MM.1S (cell line): ENCODE data around the gene SLC35B1.

Source experiments
- DNase-seq: peaks from one replicate; pipeline ENCODE4 v3.0.0-alpha.2; 2015
- H2AFZ ChIP-seq: fragments of 300-600 bp; sonication (generic); 2 replicates; pipeline ENCODE4 v1.6.0; 2016; ENCODE audit warnings: antibody characterized with exemption, low read length
- H3F3A ChIP-seq: fragments of 300-600 bp; sonication (generic); 2 replicates; pipeline ENCODE4 v1.6.1; 2016; ENCODE audit warnings: mild to moderate bottlenecking, antibody characterized with exemption, low read length, moderate library complexity, mixed read lengths; ENCODE audit not compliant: insufficient read depth
- H3K27ac ChIP-seq: fragments of 300-600 bp; sonication (generic); 2 replicates; pipeline ENCODE4 v1.5.1; 2016; ENCODE audit warnings: mild to moderate bottlenecking, low read length
- H3K27me3 ChIP-seq: fragments of 300-600 bp; sonication (generic); replicated peaks from 2 replicates; pipeline ENCODE4 v1.6.0; 2016; ENCODE audit warnings: low read length; ENCODE audit not compliant: insufficient read depth
- H3K36me3 ChIP-seq: fragments of 300-600 bp; sonication (generic); replicated peaks from 2 replicates; pipeline ENCODE4 v1.6.1; 2016; ENCODE audit warnings: mild to moderate bottlenecking, low read length, mixed read lengths; ENCODE audit not compliant: insufficient read depth
- H3K4me1 ChIP-seq: fragments of 300-600 bp; sonication (generic); 2 replicates; pipeline ENCODE4 v1.6.1; 2016; ENCODE audit warnings: low read length, mixed read lengths
- H3K4me2 ChIP-seq: fragments of 300-600 bp; sonication (generic); 2 replicates; pipeline ENCODE4 v1.6.0; 2016; ENCODE audit warnings: low read depth, low read length
- H3K4me3 ChIP-seq: fragments of 300-600 bp; sonication (generic); 2 replicates; pipeline ENCODE4 v1.5.1; 2016; ENCODE audit warnings: low read length, mixed read lengths
- H3K79me2 ChIP-seq: fragments of 300-600 bp; sonication (generic); 2 replicates; pipeline ENCODE4 v1.6.1; 2016; ENCODE audit warnings: mixed run types, low read length, mixed read lengths
- H3K9ac ChIP-seq: fragments of 300-600 bp; sonication (generic); 2 replicates; pipeline ENCODE4 v1.6.1; 2016; ENCODE audit warnings: low read length, mixed read lengths
- H3K9me2 ChIP-seq: fragments of 300-600 bp; sonication (generic); replicated peaks from 2 replicates; pipeline ENCODE4 v1.6.1; 2016; ENCODE audit warnings: mild to moderate bottlenecking, low read length, mixed read lengths; ENCODE audit not compliant: insufficient read depth
- H3K9me3 ChIP-seq: fragments of 300-600 bp; sonication (generic); replicated peaks from 2 replicates; pipeline ENCODE4 v1.6.1; 2016; ENCODE audit warnings: mild to moderate bottlenecking, low read length, mixed read lengths; ENCODE audit not compliant: insufficient read depth
- H4K20me1 ChIP-seq: fragments of 300-600 bp; sonication (generic); 2 replicates; pipeline ENCODE4 v1.6.1; 2016; ENCODE audit warnings: mild to moderate bottlenecking, low read length, moderate library complexity, mixed read lengths; ENCODE audit not compliant: insufficient read depth
- EZH2 ChIP-seq: fragments of 300-600 bp; sonication (generic); optimal IDR thresholded peaks from 2 replicates; pipeline ENCODE3; 2017; ENCODE audit warnings: low read depth, mild to moderate bottlenecking, antibody characterized with exemption, low read length, mixed read lengths
- EZH2phosphoT487 ChIP-seq: fragments of 300-600 bp; sonication (generic); IDR thresholded peaks from 2 replicates; pipeline ENCODE4 v1.6.1; 2018; ENCODE audit warnings: antibody characterized with exemption, low read length
- TF ChIP-seq, protein P1 (sequence below): fragments of 300-600 bp; sonication (generic); IDR thresholded peaks from 2 replicates; pipeline ENCODE4 v1.5.1; 2016; ENCODE audit warnings: antibody characterized with exemption, low read length, mixed read lengths

The SLC35B1 gene

DNA sequence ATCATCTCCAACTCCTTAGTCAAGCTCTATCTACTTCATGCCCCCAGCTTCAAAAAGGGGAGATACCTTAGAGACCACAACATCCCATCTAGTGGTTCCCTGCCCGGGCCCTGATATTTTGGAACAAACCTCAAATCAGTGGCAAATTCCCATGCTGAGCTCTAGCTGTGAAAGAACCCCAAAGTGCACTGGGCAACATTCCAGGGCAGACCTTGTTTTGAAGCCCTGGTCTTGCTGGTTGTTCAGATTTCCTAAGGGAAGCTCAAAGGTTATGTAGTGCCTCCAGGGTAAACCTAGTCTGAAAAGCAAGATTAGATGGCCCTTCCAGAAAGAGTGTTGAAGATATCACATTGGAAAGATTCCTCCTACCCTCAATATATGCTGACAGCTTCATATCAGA lies 39.9 kb upstream of the SLC35B1 start:
- peak overlapping the region; percentile 89 for H3K9ac ChIP-seq
- peaks cover 80% of the 10 kb centered on the region for H3K79me2 ChIP-seq
- no peak for DNase-seq
- no peaks in the 10 kb centered on the region for H3K27me3 ChIP-seq
- TF ChIP-seq EZH2 (no peak), EZH2phosphoT487 (no peak)
- TF ChIP-seq, protein P1, sequence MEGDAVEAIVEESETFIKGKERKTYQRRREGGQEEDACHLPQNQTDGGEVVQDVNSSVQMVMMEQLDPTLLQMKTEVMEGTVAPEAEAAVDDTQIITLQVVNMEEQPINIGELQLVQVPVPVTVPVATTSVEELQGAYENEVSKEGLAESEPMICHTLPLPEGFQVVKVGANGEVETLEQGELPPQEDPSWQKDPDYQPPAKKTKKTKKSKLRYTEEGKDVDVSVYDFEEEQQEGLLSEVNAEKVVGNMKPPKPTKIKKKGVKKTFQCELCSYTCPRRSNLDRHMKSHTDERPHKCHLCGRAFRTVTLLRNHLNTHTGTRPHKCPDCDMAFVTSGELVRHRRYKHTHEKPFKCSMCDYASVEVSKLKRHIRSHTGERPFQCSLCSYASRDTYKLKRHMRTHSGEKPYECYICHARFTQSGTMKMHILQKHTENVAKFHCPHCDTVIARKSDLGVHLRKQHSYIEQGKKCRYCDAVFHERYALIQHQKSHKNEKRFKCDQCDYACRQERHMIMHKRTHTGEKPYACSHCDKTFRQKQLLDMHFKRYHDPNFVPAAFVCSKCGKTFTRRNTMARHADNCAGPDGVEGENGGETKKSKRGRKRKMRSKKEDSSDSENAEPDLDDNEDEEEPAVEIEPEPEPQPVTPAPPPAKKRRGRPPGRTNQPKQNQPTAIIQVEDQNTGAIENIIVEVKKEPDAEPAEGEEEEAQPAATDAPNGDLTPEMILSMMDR, result no peak
- H4K20me1 ChIP-seq, result no peaks in the 10 kb centered on the region
- H3F3A ChIP-seq, result peaks cover 50% of the 10 kb centered on the region
- no peaks in the 10 kb centered on the region for H3K9me3 ChIP-seq
- H3K4me1 ChIP-seq, result peaks cover 46% of the 10 kb centered on the region
- H3K9me2 ChIP-seq, result no peaks in the 10 kb centered on the region
- peak overlapping the region; percentile 96 for H3K27ac ChIP-seq
- peak overlapping the region; percentile 92 for H3K4me2 ChIP-seq
- H2AFZ ChIP-seq, result no peak overlapping the region
- peak overlapping the region; percentile 72 for H3K4me3 ChIP-seq
- H3K36me3 ChIP-seq, result no peaks in the 10 kb centered on the region; the same call in 1 of the 2 replicates

DNA sequence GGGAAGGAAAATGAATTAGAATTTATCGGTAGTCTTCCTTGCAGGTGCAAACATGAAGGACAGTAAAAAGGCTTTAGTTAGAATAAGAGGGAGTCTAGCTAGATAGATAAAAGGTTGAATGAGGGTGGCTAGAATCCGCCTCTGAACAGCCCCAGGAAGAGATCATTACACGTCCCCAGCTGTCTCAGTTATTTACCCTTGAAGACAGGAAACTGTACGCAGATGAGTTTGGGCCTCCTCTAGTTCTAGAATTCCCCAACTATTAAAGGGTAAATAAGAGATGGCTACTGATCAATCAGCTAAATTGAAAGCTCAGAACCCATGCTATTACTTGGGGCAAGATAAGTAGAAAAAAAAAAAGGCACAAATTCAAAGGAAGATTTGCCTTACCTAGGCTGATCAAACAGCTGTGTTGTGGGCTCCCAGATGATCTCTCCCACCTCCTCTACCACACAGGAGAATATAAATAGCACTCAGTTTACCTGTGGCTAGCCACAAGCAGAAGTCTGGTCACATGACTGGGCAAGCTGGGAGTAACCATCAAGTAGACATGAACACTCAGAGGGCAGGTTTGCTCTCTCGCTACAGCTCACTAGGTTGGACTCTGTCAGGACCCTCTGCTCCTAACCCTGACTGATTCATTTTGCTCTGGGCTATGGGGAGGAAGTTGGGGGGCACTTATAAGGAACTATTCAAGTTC lies 39.2 kb upstream of the SLC35B1 start:
- H3K4me3 ChIP-seq, result peak overlapping the region; percentile 72
- H3K9ac ChIP-seq, result peak overlapping the region; percentile 89

DNA sequence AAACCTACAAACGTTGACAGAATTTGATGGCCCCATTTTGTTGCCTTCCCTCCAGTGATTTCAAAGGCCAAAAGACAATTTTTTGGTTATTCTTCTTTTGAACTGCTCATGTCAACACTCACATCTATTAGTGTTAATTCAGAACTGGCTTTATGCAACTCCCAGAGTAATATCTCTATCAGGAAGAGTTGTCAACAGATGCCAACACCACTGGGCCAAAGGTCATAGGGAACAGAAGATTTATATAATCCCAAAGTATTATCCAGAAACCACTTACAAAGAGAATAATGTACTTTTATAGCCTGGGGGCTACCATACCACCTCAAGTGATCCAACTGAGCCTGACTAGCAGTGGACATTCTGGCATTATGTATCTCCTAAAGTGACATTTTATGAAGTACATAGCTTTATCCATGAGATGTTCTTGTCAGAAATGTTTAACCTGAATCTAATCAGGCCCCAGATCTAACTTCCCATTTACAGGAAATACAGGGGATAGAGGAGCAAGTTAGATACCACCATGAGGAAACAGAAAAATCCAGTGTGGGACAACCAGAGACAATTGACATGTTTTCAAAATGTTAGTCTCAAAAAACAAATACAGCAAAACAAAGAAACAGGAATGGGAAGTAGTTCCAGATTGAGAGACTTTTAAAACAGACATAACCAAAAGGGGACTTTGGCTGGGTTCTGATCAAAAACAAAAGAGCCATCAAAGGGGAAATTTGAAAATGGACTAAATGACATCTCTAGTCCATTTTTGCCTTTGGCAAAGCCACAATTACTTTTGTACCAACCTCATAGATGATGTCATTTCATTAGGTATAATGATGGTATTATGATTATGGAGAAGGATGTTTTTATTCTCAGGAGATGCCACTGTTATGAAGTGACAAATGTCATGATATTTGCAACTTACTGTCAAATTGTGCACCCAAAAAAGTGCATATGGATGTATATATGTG lies 37.7 kb upstream of the SLC35B1 start:
- no peak for DNase-seq
- H3K9me2 ChIP-seq, result no peaks in the 10 kb centered on the region
- H2AFZ ChIP-seq, result no peak overlapping the region
- H3K27me3 ChIP-seq, result no peaks in the 10 kb centered on the region
- peak overlapping the region; percentile 72 for H3K4me3 ChIP-seq
- H3K79me2 ChIP-seq, result peaks cover 81% of the 10 kb centered on the region
- peak overlapping the region; percentile 96 for H3K27ac ChIP-seq
- H3K4me2 ChIP-seq, result peak overlapping the region; percentile 92
- H3F3A ChIP-seq, result peaks cover 72% of the 10 kb centered on the region
- H3K4me1 ChIP-seq, result peaks cover 66% of the 10 kb centered on the region
- no peaks in the 10 kb centered on the region; the same call in 1 of the 2 replicates for H3K36me3 ChIP-seq
- H3K9me3 ChIP-seq, result no peaks in the 10 kb centered on the region
- TF ChIP-seq, protein P1, result no peak
- TF ChIP-seq EZH2 (no peak), EZH2phosphoT487 (no peak)
- no peaks in the 10 kb centered on the region for H4K20me1 ChIP-seq
- H3K9ac ChIP-seq, result peak overlapping the region; percentile 89

More for the DNA sequence above, 39.2 kb upstream of the SLC35B1 start:
- Histone ChIP-seq H3K4me2 (peak overlapping the region; percentile 92), H3K27me3 (no peaks in the 10 kb centered on the region), H3K27ac (peak overlapping the region; percentile 96), H3K79me2 (peaks cover 80% of the 10 kb centered on the region), H3K4me1 (peaks cover 53% of the 10 kb centered on the region), H3K36me3 (no peaks in the 10 kb centered on the region; the same call in 1 of the 2 replicates), H3F3A (peaks cover 57% of the 10 kb centered on the region), H4K20me1 (no peaks in the 10 kb centered on the region), H3K9me2 (no peaks in the 10 kb centered on the region), H2AFZ (no peak overlapping the region), H3K9me3 (no peaks in the 10 kb centered on the region)
- TF ChIP-seq EZH2phosphoT487 (no peak), EZH2 (no peak)
- TF ChIP-seq, protein P1, result no peak
- DNase-seq, result peak; percentile 92
